Measurements from ENCODE around the gene CEND1.

CEND1 gene

DNA sequence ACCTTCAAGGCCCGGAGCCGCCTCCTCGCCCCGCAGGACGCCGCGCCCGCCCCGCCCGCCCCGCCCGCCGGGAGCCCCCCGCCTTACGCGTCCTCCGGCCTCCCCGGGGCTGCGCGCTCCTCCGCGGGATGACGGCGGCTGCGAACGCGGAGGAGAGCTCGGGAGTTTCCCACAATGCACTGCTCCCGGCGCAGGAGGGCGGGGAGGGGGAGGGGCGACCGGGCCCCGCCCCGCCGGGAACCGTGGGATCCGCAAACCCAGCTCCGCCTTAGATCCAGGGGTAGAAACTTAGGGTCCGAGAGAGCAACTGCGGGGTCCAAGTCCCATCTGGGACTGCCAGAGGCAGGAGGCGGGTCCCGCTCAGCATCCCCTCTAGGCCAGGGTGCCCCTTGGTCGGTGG, at the start of gene CEND1:
Gene CEND1, minus strand, starts transcription at position 148 of the 400 bp plus-strand sequence. CDS start 1,514 bp downstream, outside the sequence.
- DNase-seq (ENCODE audit: low read depth), result no peak

DNA sequence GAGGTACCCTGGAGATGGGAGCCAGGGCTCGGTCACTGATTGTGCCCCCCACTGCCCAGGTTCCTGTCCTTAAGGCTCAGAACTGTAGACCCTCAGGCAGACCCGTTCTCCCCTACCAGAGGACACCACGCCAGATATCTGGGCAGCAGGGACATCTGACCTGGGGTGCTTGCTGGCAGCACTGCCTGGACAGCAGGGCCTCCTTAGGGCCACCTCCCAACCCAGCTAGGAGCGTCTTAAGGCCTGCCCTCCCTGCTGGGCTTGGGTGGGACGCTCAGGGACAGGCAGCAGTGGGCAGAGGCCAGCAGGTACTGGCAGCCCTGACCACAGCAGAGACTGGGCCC, 49.4 kb upstream of the CEND1 start:
- no peak for DNase-seq (ENCODE audit: low read depth)

- DNase-seq (ENCODE audit: low read depth), result no peak
Measured at GRCh38 chr11:838441-839279, 48.8 kb upstream of the CEND1 start.

DNA sequence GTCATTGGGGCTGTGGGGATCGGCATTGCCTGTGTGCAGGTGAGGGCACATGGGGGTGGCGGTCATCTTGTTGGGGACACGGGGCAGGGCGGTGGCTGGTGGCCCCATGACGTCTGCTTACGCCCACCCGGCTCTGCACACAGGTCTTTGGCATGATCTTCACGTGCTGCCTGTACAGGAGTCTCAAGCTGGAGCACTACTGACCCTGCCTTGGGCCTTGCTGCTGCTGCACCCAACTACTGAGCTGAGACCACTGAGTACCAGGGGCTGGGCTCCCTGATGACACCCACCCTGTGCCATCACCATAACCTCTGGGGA, 48.1 kb upstream of the CEND1 start:
- no peak for DNase-seq (ENCODE audit: low read depth)

- no peak for DNase-seq (ENCODE audit: low read depth)
Measured at GRCh38 chr11:837189-837989, 47.5 kb upstream of the CEND1 start.

DNA sequence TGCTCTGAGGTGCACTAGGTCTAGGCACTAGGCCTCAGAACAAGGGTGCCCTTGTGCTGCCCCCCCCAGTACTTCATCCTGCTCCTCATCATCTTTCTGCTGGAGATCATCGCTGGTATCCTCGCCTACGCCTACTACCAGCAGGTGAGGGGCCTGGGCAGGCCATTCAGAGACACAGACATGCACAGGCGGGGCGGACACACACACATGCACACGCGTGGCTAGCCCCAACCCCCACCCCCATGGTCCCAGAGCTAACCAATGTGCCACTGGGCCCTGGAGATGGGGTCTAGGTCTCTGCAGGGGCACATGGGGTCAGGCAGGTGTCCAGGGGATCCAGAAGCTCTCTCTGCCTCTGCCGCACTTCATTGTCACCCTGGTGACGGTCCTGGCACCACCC, 46.8 kb upstream of the CEND1 start:
- DNase-seq (ENCODE audit: low read depth), result no peak

- no peak for DNase-seq (ENCODE audit: low read depth)
Measured at GRCh38 chr11:836274-836673, 46.4 kb upstream of the CEND1 start.

GRCh38 chr11:834371-835316, 44.8 kb upstream of the CEND1 start:
- DNase-seq (ENCODE audit: low read depth), result no peak

DNA sequence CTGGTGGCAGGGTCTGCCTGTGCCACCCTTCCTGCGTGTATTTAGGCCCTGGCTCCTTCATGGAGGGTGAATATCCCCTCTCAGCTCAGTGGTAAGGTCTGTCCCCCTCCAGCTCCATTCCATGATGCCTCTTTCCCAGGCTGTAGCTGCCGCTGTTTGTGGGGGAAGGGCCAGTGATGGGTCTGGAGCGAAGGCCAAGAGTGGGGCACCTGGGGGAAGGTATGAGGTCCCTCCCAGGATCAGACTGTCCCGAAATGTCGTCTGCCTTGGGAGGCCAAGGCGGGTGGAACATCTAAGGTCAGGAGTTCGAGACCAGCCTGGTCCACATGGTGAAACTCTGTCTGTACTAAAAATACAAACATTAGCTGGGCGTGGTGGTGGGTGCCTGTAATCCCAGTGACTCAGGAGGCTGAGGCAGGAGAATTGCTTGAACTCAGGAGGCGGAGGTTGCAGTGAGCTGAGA, 44.0 kb upstream of the CEND1 start:
- no peak for DNase-seq (ENCODE audit: low read depth)

DNA sequence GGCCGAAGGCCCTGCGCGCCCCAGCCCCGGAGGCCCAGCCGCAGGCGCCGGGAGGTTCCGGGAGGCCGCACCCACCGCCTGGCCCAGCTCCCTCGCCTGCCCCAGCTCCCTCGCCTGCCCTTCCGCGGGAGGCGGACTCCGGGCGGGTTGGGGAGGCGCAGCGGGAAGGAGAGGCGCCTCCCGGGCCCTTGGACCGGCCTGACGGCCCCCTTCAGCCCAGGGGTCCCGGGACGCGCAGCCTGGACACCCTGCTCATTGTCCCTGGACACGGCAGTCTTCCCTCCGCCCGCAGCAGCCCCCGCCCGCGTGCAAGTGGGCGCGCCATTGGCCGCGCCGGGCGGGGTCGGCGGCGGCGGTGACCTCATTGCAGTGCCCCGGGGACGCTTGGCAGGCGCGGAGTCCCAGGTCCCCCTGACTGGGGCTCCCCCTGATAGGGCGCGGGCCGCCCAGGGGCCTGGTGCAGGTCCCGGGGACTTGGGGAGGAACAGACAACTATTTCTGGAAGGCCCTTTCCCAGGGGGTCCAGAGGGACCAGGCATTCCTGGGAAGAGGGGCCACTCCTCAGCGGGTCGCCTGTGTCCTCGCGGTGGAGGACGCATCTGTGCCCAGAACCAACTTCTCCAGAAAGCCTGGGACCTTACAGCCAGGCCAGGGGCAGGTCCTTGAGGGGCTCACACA, 43.4 kb upstream of the CEND1 start:
- DNase-seq (ENCODE audit: low read depth), result no peak

DNA sequence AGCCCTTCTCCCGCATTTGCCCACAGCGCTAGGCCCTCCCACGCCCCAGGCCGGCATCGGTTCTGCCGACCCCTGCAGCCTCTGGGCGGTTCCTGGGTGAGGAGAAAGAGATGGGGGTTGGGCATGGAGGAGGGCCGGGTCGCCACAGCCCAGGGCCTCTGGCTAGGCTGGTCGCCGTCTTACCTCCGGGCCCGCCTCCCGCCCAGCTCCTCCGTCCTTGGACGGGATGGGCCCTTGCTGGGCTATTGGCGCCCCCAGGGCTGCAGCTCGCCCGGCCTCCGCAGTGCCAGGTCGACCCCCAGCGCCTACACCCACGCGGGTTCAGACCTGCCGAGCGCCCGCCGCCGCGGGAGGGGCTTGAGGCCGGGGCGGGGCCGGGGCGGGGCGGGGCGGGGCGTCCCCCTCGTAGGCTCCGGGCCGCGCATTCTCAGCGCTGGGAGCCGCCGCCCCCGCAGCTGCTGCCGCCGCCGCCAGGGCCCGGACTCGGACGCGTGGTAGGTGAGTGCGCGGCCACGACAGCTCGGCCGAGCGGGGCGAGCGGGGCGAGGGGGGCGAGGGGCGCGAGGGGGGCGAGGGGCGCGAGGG, 42.7 kb upstream of the CEND1 start, which contains the start of gene CD151:
Gene CD151, plus strand, starts transcription at position 424 of the 585 bp plus-strand sequence. CDS start 3,118 bp downstream, outside the sequence.
- no peak for DNase-seq (ENCODE audit: low read depth)

DNA sequence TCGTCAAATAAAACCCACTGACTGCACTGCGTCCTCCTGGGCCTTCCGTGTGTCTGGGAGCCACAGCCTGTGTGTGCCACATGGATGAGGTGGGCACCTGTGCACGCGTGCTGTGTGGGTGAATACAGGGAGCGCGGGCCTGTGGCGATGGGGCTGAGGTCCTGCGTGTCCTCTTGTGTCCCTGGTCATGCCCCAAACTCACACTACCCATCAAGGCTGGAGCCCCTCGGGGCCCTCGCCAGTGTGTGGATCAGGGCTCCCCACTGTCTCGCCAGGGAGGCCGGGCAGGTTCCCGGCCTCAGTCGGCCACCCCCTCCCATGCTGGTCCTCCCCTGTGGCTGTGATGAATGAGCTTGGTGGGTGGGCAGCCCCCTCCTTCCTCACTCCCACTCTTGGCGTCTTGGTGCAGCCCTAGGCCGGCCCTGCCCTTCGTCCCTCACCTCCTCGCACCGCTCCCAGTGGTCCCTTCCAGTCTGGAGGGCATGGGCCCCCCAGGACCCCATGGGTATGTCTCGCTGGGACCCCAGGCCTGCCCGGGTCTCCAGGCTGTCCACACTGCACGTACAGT, 42.2 kb upstream of the CEND1 start:
- no peak for DNase-seq (ENCODE audit: low read depth)

DNA sequence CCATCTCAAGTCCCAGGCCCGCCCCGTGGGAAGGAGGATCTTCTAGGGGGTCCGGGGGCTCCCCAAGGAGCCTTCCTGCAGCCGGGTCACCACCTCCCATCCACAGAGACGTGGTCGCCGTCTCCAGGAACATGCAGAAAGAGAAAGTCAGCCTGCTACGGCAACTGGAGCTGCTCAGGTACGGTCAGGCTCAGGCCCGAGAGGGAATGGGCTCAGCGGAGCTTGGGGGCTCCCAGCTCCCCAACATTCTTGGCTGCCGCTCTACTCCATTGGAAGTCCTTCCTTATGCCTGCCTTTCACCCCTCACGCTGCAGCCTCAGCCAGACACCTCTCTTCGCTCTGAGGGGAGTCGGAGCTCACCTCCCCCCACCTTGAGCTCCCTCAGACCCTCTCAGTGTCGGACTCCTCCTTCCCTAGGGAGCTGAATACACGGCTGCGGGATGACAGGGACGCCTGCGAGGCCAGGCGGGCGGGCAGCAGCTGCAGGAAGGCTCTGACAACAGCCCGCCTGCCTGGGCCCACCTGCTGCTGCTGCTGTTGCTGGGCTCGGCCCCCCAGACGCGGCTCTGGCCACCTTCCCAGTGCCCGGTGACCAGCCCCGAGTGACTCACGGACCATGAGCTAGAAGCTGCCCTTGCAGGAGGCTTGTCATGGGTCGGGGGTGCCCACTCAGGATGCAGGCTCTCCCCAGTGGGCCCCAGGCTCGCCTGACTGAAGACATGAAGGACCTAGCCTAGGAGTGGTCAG, 41.4 kb upstream of the CEND1 start:
- DNase-seq (ENCODE audit: low read depth), result no peak

DNA sequence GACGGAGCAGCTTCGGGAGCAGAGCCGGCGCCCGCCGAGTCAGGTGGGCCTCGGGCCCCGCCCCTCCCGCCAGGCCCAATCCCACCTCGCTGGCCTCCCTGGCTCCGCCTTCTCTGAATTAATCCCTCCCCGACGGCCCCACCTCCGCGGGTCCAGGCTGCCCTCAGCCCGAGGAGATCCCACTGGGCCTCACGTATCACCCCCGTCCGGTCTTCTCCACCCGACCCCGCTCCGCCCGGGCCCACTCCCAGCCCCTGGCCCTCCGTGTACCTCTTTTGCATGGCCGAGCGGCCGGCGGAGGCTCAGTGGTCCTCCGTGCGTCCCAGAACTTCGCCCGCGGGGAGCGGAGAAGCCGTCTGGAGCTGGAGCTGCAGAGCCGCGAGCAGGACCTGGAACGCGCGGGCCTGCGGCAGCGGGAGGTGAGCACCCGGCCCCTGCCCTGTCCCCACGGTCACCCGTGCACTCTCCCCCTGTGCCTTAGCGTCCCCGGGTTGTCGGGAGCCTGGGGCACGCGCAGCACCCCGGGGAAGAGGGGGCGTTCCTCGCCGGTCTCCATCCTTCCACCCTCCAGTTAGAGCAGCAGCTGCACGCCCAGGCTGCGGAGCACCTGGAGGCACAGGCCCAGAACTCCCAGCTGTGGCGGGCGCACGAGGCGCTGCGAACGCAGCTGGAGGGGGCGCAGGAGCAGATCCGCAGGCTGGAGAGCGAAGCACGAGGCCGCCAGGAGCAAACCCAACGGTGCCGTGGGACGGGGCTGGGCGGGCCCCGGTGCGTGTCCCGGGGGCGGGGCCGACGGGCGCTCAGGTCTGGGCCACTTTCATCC, 40.6 kb upstream of the CEND1 start:
- DNase-seq (ENCODE audit: low read depth), result no peak

GRCh38 chr11:829847-830294, 40.0 kb upstream of the CEND1 start:
- no peak for DNase-seq (ENCODE audit: low read depth)

DNA sequence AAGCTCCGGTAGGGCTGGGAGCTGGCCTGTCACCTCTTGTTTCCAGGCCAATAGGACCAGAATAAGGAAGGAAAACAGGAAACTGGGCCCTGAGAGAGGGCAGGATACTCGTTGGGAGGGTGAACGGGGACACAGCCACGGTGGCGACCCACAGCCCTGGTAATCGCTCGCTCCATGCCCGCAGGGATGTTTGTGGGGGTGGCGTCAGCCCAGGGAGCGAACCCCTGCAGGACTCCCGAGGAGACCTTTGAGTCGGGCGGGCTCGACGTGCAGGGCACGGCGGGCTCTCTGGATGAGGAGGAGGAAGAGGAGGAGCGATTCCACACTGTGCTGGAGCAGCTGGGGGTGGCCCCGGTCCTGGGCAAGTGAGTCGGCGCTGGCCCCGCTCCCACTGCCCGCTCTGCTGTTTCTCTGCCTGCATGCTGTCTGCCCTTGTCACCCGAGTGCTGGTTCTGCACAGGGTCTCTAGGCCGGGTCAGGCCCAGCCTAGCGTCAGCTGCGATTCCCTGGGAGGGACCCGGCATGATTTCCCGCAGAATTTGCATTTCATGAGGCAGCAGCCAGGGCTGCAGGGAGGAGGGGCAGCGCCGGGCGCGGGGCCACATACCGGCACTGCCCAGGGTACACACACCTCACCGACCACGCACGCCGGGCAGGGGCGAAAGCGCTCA, 39.4 kb upstream of the CEND1 start:
- no peak for DNase-seq (ENCODE audit: low read depth)

DNA sequence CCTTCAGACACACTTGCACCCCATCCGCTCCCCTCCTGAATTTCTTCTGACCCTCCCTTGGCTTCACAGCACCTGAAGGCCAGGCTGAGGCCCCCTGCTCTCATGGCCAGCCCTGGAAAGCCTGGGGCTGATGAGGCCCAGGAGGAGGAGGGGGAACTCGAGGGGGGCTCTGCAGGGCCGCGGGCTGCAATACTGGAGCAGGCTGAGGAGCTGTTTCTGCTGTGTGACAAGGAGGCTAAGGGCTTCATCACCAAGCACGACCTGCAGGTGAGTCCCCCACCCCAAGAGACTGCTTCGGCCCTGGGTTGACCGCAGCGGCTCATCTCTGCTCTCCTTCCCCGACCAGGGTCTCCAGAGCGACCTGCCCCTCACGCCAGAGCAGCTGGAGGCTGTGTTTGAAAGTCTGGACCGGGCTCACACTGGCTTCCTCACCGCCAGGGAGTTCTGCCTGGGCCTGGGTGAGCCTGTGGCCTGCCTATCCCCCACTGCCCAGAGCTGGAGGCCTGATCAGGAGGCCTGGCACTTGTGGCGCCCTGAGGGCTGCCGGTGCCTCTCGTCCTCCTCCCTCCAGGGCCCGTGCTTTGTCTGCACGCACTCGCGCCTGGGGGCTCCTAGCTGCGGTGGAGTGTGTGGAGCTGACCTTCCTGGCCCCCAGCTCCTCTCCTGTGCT, 38.8 kb upstream of the CEND1 start:
- no peak for DNase-seq (ENCODE audit: low read depth)

DNA sequence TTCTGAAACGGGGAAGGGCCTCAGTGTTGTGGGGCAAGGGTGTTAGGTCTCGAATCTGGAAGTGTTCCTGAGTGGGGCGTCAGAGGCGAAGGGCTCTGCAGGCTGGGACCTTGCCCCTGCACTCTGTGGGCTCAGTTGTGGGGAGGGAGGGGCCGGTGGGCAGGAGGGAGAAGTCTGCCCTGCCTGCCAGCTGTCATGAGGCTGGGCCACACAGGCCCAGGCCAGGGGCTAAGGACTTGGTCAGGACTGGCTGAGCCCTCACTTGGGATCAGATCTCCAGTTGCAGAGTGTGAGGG, 38.0 kb upstream of the CEND1 start, which contains the start of gene CRACR2B:
Gene CRACR2B, plus strand, starts transcription at position 23 of the 296 bp plus-strand sequence. CDS start 689 bp downstream, outside the sequence.
- no peak for DNase-seq (ENCODE audit: low read depth)

All from GM04503 (cell line).